PFSK-1 (cell line): ENCODE results near the gene GJA4.

ENCODE experiments used
- FOXP2 ChIP-seq: optimal IDR thresholded peaks from 2 replicates; pipeline ENCODE3; 2011; ENCODE audit warnings: borderline replicate concordance, control low read depth, inconsistent platforms; ENCODE audit not compliant: insufficient read depth; ENCODE audit errors: extremely low read length, extremely low read depth
- POLR2AphosphoS5 ChIP-seq: IDR thresholded peaks from 2 replicates; pipeline ENCODE4 v1.6.1; 2012; ENCODE audit warnings: low read depth, mild to moderate bottlenecking, control low read depth, low read length, moderate library complexity
- REST ChIP-seq, 2 experiments: IDR thresholded peaks; 2 replicates each; pipeline versions ENCODE4 v1.6.1 to v1.8.0; 2011 to 2012; ENCODE audit warnings: low read depth in 2 of 2, low read length in 2 of 2, control low read depth in 1 of 2, inconsistent platforms in 1 of 2, mild to moderate bottlenecking in 1 of 2, moderate library complexity in 1 of 2; ENCODE audit not compliant: insufficient read depth in 1 of 2
- SIN3A ChIP-seq: IDR thresholded peaks from 2 replicates; pipeline ENCODE4 v1.6.1; 2012; ENCODE audit warnings: mild to moderate bottlenecking, low read length, moderate library complexity, borderline replicate concordance; ENCODE audit not compliant: insufficient read depth
- TAF1 ChIP-seq: IDR thresholded peaks from 2 replicates; pipeline ENCODE4 v1.6.1; 2012; ENCODE audit warnings: low read length, control low read depth, borderline replicate concordance; ENCODE audit not compliant: insufficient read depth

GJA4 gene

GRCh38 chr1:34794001-34794789 lies 1.4 kb downstream of the GJA4 start:
- no peak for TF ChIP-seq POLR2AphosphoS5
- TF ChIP-seq REST (IDR thresholded peaks at IDR 0.05; ENCODE audit: insufficient read depth in 1 of 2, low read depth in 2 of 2, low read length in 2 of 2), result no peak
- TF ChIP-seq SIN3A, result no peak
- no peak for TF ChIP-seq FOXP2
- TF ChIP-seq TAF1, result no peak

GRCh38 chr1:34794790-34795180 lies 2.0 kb downstream of the GJA4 start:
- TF ChIP-seq TAF1, result no peak
- TF ChIP-seq POLR2AphosphoS5, result no peak
- TF ChIP-seq FOXP2, result no peak

DNA sequence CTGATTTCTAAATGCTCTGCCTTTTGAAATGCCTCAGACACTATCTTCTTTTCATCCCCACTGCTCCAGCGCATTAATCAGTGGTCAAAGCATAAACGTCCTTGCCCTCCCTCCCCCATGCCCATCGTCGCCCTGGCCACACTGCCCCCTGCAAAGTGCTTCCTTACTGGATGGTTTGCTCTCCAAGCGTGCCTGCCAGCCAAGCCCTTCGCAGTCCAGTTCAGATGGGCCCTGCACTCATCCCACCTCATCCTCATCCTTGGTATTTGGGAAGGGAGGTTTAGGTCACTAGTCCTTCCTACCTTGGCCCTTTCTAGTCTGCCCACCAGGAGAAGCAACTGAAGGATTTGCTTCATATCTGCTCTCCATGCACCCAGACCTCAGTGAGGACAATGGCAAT lies 3.1 kb downstream of the GJA4 start:
- TF ChIP-seq REST (IDR thresholded peaks at IDR 0.05; ENCODE audit: insufficient read depth in 1 of 2, low read depth in 2 of 2, low read length in 2 of 2) (no peak), TAF1 (no peak), POLR2AphosphoS5 (no peak), FOXP2 (no peak), SIN3A (no peak)

- TF ChIP-seq REST (IDR thresholded peaks at IDR 0.05; ENCODE audit: insufficient read depth in 1 of 2, low read depth in 2 of 2, low read length in 2 of 2), result no peak
- TF ChIP-seq POLR2AphosphoS5, result no peak
- no peak for TF ChIP-seq FOXP2
- no peak for TF ChIP-seq TAF1
- TF ChIP-seq SIN3A, result no peak
Observed at GRCh38 chr1:34796990-34797389, 4.2 kb downstream of the GJA4 start.

DNA sequence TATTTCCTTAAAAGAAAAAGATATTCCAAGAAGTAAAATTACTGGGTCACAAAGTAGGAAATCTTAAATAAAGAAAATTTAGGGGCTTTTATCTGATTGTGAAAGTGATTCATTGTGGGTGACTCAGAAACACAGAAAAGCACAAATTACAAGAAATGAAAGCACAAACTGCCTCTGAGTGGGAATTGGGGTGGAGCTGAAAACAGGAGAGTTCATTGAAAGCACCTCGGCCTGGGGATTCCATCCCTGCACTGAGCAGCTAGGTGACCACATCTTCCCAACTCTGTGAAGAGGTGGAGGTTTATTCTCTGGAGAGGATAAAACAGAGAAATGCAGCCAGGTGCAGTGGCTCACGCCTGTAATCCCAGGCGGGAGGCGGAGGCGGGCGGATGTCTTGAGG lies 7.4 kb downstream of the GJA4 start:
- TF ChIP-seq FOXP2, result no peak
- no peak for TF ChIP-seq POLR2AphosphoS5
- TF ChIP-seq REST (IDR thresholded peaks at IDR 0.05; ENCODE audit: insufficient read depth in 1 of 2, low read depth in 2 of 2, low read length in 2 of 2), result no peak
- TF ChIP-seq TAF1, result no peak
- TF ChIP-seq SIN3A, result no peak
